VCaP (cell line): Measurements from ENCODE around the gene CAPN7.

Experiments used
- H3K27ac ChIP-seq: fragments of 450-650 bp; 2 replicates; pipeline ENCODE4 v1.5.1; 2017
- CTCF ChIP-seq: fragments of 450-650 bp; conservative IDR thresholded peaks from 2 replicates; pipeline ENCODE4 v1.5.1; 2017; ENCODE audit warnings: mild to moderate bottlenecking, moderate library complexity

CAPN7 gene

GRCh38 chr3:15264486-15264885 lies 58.4 kb downstream of the CAPN7 start:
- peak overlapping the region; percentile 77 for H3K27ac ChIP-seq
- TF ChIP-seq CTCF = no peak

- TF ChIP-seq CTCF = no peak
- H3K27ac ChIP-seq = no peak overlapping the region
These were observed 59.8 kb downstream of the CAPN7 start for GRCh38 chr3:15265655-15266509.

- no peak for TF ChIP-seq CTCF
- H3K27ac ChIP-seq = no peak overlapping the region
These were observed 60.7 kb downstream of the CAPN7 start for GRCh38 chr3:15266510-15267376.

DNA sequence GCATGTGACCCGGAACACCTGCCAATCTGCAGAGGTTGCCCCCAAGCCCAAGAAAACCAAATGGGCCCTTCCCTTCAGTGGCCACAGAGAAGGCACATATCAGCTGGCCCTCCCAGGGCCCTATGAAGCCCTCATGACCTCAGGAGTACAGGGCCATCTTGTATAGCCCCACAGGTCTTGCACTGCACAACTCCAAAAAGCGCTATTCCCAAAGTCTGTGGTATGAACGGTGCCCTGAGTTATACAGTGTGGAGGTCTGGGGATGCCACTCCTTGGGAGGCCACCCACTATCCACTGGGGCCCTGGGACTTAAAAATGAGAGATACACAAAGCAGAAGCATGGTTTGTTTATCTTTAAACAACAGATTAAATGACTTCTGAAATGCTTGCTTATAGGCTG lies 61.5 kb downstream of the CAPN7 start:
- no peak for TF ChIP-seq CTCF
- no peak overlapping the region for H3K27ac ChIP-seq

DNA sequence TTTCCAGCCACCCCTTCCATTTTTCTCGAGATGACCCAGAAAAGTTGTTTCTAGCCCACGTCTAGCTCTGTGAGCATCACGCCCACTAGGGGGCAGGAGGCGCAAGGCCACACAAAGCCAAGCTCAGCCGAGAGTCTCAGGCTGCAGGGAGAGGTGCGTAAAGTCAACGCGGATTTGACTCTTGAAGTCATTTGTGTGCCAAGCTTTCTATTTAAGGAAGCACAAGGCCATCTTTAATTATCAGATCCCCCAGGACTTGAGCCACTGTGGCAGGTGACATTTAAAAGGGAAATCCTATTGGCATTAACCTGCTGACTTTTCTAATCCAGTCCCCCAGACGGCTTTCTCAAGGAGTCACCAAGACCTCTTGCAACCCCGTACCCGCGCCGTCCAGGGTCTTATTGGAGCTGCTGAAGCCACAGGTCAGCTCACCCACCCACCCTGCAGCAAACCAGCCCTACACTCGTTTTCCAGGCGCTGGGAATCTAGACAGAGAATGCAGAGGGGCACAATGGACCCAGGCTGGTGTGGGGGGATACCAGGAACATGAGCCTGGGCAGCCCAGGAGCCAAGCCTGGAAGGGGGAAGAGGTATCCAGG lies 62.1 kb downstream of the CAPN7 start:
- peak; percentile 99 for TF ChIP-seq CTCF
- no peak overlapping the region; the same call in 1 of the 2 replicates for H3K27ac ChIP-seq

DNA sequence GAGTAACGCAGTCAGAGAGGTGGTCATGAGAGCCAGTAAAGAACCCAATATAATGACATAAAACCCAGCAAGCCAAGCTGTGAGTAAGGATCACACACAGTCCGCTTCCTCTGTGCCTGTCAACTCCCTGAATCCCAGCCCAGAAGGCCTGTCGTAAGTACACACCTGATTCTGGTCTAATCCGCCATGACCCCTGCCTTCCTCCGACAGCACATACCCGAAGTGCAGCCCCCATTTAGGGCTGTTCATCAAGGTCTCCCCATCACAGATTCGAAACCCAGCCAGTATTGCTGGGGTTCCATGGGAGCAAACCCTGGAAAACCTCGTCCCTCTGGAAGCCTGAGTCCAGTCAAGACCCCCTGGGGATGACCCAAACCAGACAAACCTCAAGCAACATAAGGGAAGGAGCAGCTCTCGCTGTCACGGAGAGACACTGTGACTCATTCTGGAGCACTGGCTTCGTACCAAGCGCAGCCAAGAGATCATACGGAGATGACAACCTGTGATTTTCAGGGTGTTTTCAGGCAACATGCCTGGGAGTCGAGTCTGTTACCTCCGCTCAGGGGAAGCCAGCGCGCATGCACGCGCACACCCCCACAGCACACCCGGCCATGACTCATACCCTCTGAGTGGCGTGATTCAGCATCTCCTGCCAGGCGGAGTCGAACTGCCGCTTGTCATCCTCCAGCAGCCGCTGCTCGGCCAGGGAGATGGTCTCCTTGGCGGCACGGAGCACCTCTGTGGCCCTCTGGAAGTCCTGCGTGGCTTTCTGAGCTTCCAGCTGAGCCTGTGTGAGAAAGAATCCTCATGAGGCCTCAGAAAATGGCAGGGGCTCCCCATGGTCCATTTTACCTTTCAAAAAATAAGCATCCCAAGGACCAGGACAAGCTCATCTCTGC lies 63.3 kb downstream of the CAPN7 start:
- no peak for TF ChIP-seq CTCF
- H3K27ac ChIP-seq = no peak overlapping the region
